Astrocyte of the cerebellum (primary cell): Measurements from ENCODE around the gene CPM.

ENCODE experiments used
- DNase-seq: peaks from one replicate; pipeline ENCODE4 v3.0.0-alpha.2; 2011; ENCODE audit warnings: low read depth
- H3K4me3 ChIP-seq: 2 replicates; pipeline ENCODE4 v1.5.1; 2011; ENCODE audit warnings: mild to moderate bottlenecking, low read depth, low read length, moderate library complexity
- CTCF ChIP-seq: IDR thresholded peaks from 2 replicates; pipeline ENCODE4 v1.5.1; 2012; ENCODE audit warnings: low read length, low read depth, moderate library complexity, mild to moderate bottlenecking; ENCODE audit errors: missing control alignments
- in situ Hi-C: cut with HindIII; loops from 2 replicates; pipeline ENCODE4 v1.10.0; 2017; ENCODE audit warnings: low sequenced_read_pairs

Gene CPM

GRCh38 chr12:68828672-68829068, 104.3 kb downstream of the CPM start:
- no peak for TF ChIP-seq CTCF
- in situ Hi-C loops = no loop called here
- no peak for DNase-seq

GRCh38 chr12:68827895-68828671, 104.9 kb downstream of the CPM start:
- no peak for TF ChIP-seq CTCF
- in situ Hi-C loops = no loop called here
- no peak overlapping the region for H3K4me3 ChIP-seq
- DNase-seq = no peak

More at GRCh38 chr12:68828672-68829068, 104.3 kb downstream of the CPM start:
- no peak overlapping the region for H3K4me3 ChIP-seq

- TF ChIP-seq CTCF = no peak
- no peak overlapping the region for H3K4me3 ChIP-seq
- DNase-seq = no peak
- in situ Hi-C loops = no loop called here
Observed at GRCh38 chr12:68825569-68826217, 107.3 kb downstream of the CPM start.

GRCh38 chr12:68824597-68825250, 108.2 kb downstream of the CPM start:
- no peak for TF ChIP-seq CTCF
- DNase-seq = no peak
- in situ Hi-C loops = no loop called here
- no peak overlapping the region for H3K4me3 ChIP-seq

- in situ Hi-C loops = no loop called here
- H3K4me3 ChIP-seq = no peak overlapping the region
- DNase-seq = no peak
- TF ChIP-seq CTCF = no peak
Observed at GRCh38 chr12:68824131-68824530, 108.8 kb downstream of the CPM start.

GRCh38 chr12:68823696-68824095, 109.3 kb downstream of the CPM start:
- H3K4me3 ChIP-seq = no peak overlapping the region
- in situ Hi-C loops = no loop called here
- peak; percentile 43 for DNase-seq
- no peak for TF ChIP-seq CTCF
